ENCODE measurements around the gene CDCP2.

Gene CDCP2

DNA sequence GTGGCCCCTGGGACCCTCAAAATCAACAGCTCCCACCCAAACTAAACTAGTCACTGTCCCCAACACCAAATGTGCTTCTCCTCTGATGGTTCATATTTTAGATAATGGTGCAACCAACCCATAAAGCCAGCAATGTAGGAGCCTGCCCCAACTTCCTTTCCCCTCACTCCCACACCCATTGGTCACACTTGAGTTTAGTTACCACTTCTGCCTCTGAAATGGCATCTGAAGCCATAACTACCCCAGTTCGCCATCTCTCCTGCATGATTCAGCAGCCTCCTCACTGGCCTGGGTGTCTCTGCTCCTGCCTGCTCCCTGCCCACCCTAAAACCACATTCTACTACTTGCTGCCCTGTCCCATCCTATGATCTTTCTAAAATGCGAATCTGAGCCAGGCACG, 3.4 kb upstream of the CDCP2 start:
- H3K4me3 ChIP-seq (ENCODE audit: low read depth, low read length) = no peak overlapping the region
- no peak for DNase-seq (ENCODE audit: low read depth)
- TF ChIP-seq, protein P1, sequence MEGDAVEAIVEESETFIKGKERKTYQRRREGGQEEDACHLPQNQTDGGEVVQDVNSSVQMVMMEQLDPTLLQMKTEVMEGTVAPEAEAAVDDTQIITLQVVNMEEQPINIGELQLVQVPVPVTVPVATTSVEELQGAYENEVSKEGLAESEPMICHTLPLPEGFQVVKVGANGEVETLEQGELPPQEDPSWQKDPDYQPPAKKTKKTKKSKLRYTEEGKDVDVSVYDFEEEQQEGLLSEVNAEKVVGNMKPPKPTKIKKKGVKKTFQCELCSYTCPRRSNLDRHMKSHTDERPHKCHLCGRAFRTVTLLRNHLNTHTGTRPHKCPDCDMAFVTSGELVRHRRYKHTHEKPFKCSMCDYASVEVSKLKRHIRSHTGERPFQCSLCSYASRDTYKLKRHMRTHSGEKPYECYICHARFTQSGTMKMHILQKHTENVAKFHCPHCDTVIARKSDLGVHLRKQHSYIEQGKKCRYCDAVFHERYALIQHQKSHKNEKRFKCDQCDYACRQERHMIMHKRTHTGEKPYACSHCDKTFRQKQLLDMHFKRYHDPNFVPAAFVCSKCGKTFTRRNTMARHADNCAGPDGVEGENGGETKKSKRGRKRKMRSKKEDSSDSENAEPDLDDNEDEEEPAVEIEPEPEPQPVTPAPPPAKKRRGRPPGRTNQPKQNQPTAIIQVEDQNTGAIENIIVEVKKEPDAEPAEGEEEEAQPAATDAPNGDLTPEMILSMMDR (IDR thresholded peaks at IDR 0.05; ENCODE audit: low read depth, low read length, missing control alignments) = no peak
- in situ Hi-C loops (cut with HindIII; ENCODE audit: low sequenced_read_pairs) = no loop called here

DNA sequence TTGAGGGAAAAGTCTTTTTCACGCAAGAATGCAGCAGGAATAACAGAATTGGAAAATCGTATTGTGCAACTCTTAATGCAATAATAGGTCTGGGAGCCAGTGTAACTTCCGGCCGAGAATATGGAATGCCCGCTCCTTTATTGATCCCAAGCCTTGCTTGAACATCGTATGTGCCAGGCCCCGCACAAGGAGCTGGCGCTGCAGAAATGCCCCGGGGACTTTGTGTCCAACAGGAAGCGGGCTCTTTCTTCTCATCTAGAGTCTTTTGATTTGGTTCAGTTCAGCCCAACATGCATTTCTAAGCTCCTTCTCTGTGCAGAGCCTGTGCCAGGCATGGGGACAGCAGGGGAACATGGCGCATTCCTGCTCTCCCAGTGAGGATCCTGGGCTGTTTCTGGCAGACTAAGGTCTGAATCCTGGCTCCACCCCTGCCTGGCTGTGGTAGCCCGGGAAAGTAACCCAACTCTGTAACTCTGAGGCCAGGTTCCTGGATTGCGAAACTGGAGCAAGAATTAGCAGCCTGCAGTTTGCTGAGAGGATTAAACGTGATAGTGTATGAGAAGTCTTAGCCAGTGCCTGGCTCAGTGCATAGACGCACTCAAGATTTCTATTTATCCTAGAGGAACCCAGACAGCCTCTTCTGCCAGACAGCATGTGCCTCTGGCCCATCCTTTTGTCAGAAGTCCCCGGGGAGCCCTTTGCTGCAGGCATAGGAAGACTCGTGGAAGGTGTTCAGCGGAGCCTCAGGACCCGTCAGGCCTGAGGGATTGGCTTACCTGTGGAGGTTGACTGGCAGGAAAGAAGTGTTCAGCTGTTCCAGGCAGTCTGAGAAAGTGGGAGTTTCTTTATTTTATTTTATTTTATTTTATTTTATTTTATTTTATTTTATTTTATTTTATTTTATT, 987 bp upstream of the CDCP2 start:
- H3K4me3 ChIP-seq (ENCODE audit: low read depth, low read length) = no peak overlapping the region
- TF ChIP-seq, protein P1 (IDR thresholded peaks at IDR 0.05; ENCODE audit: low read depth, low read length, missing control alignments) = no peak
- in situ Hi-C loops (cut with HindIII; ENCODE audit: low sequenced_read_pairs) = no loop called here
- peak; percentile 40 for DNase-seq (ENCODE audit: low read depth)

DNA sequence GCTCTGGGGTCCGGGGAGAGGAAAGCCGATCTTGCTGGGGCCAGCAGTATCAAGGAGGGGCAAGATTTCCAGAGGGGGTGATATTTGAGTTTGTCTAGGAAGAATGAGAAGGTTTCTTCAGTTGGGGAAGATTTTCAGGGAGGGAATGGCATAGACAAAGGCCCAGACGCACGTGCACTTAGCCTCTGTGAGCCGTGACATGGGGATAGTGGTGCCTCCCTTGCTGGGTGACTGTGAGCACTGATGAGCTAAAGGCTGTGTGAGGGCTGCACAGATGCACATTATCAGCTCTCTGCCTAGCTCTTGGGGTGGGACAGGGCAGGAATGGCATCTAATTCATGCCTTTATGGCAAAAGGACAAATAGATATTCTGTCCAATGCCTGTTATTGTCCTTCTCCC, 1.8 kb downstream of the CDCP2 start:
- DNase-seq (ENCODE audit: low read depth) = no peak
- H3K4me3 ChIP-seq (ENCODE audit: low read depth, low read length) = no peak overlapping the region
- in situ Hi-C loops (cut with HindIII; ENCODE audit: low sequenced_read_pairs) = no loop called here
- TF ChIP-seq, protein P1 (IDR thresholded peaks at IDR 0.05; ENCODE audit: low read depth, low read length, missing control alignments) = no peak

DNA sequence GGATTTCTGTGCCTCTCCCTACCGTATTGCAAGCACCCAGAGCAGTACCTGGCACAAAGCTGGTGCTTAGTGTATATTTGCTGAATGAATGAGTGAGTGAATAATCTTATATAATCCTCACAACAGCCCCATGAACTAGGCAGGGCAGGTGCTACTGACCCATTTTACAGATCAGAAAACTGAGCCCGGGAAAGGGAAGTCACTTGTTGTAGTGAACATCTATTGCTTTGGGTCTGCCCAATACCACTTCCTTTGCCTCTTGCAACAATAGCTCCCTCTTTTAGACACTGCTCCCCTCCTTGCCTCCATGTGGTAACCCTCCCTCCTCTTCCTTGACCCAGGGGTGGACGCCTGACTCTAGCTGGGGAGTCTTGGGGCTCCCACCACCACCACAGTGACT, 3.1 kb downstream of the CDCP2 start:
- DNase-seq (ENCODE audit: low read depth) = no peak
- in situ Hi-C loops (cut with HindIII; ENCODE audit: low sequenced_read_pairs) = no loop called here
- no peak overlapping the region for H3K4me3 ChIP-seq (ENCODE audit: low read depth, low read length)
- TF ChIP-seq, protein P1 (IDR thresholded peaks at IDR 0.05; ENCODE audit: low read depth, low read length, missing control alignments) = no peak

DNA sequence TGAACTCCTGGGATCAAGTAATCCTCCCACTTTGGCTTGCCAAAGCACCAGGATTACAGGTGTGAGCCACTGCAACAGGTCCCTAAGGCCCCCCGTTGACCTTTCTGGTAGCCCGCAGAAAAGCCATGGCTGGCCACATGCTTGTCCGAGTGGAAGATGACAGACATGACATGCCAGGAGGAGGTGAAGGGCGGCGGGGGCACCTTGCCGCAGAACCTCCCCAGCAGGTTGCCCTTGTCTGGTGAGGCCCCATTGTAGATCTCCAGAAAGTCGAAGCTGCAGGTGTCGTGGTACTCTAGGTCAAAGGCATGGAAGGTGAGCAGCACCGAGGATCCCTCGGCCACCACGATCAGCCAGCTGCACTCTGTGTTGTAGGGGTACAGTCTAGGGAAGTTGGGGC, 8.4 kb downstream of the CDCP2 start:
- in situ Hi-C loops (cut with HindIII; ENCODE audit: low sequenced_read_pairs) = no loop called here
- H3K4me3 ChIP-seq (ENCODE audit: low read depth, low read length) = no peak overlapping the region
- DNase-seq (ENCODE audit: low read depth) = no peak
- TF ChIP-seq, protein P1 (IDR thresholded peaks at IDR 0.05; ENCODE audit: low read depth, low read length, missing control alignments) = no peak

DNA sequence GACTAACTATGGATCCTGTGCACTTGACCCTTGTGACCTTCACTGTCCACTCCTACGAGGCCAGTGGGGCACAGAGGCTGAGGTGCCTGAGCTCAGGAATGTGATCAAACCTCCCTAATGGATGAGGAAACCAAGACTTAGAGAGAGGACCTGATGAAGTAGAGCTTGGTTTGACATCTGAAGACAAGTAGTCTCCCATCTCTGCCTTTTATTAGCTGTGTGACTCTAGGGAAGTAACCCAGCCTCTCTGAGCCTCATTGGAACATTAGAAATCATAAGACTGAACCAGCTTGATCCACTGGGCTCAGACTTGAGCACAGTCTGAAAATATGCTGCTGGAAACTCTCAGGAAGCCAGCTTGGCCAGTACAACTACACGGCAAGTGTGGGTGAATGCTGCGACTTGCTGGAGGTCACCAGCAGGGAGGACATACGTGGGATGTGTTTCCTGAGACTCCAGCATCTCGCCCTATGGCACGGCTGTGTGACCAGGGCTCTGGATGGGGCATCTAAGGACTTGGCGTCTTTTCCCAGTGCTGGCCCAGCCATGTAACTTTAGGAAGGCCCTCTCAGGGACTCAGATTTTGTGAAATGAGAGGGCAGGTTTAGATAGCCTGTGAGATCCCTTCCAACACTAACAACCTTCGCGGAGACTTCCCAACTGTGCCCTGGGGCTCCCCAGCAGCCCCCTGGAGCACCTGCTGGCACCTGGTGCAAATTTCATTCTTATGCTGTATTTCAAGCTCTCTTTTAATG, 10.5 kb downstream of the CDCP2 start:
- in situ Hi-C loops (cut with HindIII; ENCODE audit: low sequenced_read_pairs) = no loop called here
- TF ChIP-seq, protein P1 (IDR thresholded peaks at IDR 0.05; ENCODE audit: low read depth, low read length, missing control alignments) = no peak
- no peak for DNase-seq (ENCODE audit: low read depth)
- no peak overlapping the region for H3K4me3 ChIP-seq (ENCODE audit: low read depth, low read length)

All from astrocyte of the cerebellum (primary cell).